Measurements from ENCODE around the gene LPAR5.

The LPAR5 gene

GRCh38 chr12:6635375-6635855, 344 bp downstream of the LPAR5 start:
- H3K27ac ChIP-seq (ENCODE audit: low read length): no peak overlapping the region

DNA sequence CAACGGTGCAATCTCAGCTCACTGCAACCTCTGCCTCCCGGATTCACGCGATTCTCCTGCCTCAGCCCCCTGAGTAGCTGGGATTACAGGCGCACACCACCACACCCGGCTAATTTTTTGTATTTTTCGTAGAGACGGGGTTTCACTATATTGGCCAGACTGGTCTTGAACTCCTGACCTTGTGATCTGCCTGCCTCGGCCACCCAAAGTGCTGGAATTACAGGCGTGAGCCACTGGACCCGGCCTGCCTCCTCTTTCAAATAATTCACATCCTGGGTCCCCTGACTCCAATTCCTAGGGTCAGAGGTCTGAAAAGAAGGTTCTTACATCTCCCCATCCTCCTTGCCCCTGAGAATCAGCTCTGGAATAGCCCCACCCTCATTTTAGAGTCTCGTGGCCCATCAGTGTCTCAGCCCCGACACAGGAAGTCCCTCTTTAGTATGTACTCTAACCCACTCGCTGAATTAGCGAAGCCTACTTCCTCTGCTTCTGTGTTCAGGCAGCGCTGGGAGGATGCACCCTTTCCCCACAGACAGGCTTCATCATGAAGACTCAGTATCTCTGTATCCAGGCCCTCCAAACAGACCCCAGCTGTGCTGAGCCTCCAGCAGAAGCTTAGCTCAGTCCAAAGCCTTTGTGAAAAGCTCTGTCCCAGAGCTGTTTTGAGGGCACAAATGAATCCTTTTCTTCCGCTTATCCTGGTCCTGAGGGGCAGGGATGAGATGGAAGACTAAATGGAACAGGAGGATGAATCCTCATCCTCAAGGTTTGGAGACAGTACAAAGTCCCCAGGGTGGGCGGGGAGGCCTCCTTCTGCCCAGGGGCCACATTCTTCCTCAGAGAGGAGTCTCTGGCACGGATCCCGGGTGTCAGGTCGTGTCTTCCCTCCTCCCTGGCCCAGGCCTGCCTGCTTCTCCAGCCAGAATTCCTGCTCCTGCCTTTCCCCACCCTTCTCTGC, 3.5 kb downstream of the LPAR5 start:
- Histone ChIP-seq H3K27me3 (ENCODE audit: insufficient read depth, low read length) (no peaks in the 10 kb centered on the region), H3K4me3 (ENCODE audit: low read length) (no peak overlapping the region), H3K4me1 (ENCODE audit: insufficient read depth, low read length) (0 out of 2 replicates have a peak, but pooled peaks cover 2% of the 10 kb centered on the region), H3K9me3 (ENCODE audit: insufficient read depth, low read depth, low read length) (no peaks in the 10 kb centered on the region), H3K9ac (ENCODE audit: low read depth, low read length) (no peak overlapping the region), H3K27ac (ENCODE audit: low read length) (no peak overlapping the region), H3K36me3 (ENCODE audit: insufficient read depth, low read depth, low read length) (no peaks in the 10 kb centered on the region)

More at GRCh38 chr12:6635375-6635855, 344 bp downstream of the LPAR5 start:
- Histone ChIP-seq H3K9me3 (ENCODE audit: insufficient read depth, low read depth, low read length) (no peaks in the 10 kb centered on the region), H3K36me3 (ENCODE audit: insufficient read depth, low read depth, low read length) (no peaks in the 10 kb centered on the region), H3K4me3 (ENCODE audit: low read length) (no peak overlapping the region), H3K27me3 (ENCODE audit: insufficient read depth, low read length) (peaks cover 2% of the 10 kb centered on the region; the same call in 1 of the 2 replicates), H3K9ac (ENCODE audit: low read depth, low read length) (no peak overlapping the region), H3K4me1 (ENCODE audit: insufficient read depth, low read length) (0 out of 2 replicates have a peak, but pooled peaks cover 2% of the 10 kb centered on the region)

DNA sequence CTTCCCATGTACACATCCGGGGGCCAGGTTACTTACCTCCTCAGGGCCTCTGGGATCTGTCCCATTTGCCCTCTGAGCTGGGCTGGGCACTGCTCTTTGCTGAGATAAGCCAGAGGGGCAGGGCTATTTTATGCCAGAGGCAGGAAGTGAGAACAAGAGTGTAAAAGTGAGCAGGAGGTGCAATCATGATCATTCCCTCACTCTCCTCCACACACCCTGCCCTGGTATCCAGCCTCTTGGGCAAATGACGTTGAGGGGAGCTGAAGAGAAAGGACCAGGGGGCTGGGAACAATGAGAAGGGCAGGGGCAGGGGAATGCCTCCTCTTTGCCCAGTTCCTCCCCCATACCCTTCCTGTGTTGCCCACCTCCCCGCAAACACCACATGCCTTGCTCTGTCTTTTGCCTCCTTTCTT, 4.2 kb downstream of the LPAR5 start:
- Histone ChIP-seq H3K4me1 (ENCODE audit: insufficient read depth, low read length) (0 out of 2 replicates have a peak, but pooled peaks cover 2% of the 10 kb centered on the region), H3K9ac (ENCODE audit: low read depth, low read length) (no peak overlapping the region), H3K4me3 (ENCODE audit: low read length) (no peak overlapping the region), H3K27ac (ENCODE audit: low read length) (no peak overlapping the region), H3K9me3 (ENCODE audit: insufficient read depth, low read depth, low read length) (no peaks in the 10 kb centered on the region), H3K27me3 (ENCODE audit: insufficient read depth, low read length) (no peaks in the 10 kb centered on the region), H3K36me3 (ENCODE audit: insufficient read depth, low read depth, low read length) (no peaks in the 10 kb centered on the region)

DNA sequence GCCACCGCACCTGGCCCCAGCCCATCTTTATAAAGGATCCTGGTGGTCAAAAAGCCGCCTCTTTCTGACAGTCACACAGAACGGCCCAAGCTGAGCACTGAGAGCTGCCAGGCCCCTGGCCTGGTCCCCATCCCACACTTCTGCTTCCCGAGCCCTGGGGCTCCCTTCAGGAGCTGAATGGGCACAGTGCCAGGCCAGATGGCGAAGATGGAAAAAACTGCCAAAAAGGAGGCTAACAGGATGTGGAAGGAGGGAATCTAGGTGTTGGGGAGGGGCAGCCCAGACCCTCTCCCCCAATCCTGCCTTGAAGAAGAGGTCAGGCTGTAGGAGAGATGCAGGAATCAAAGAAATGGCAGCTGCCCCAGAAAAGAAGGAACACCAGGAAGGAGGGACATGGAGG, 5.0 kb downstream of the LPAR5 start:
- H3K9ac ChIP-seq (ENCODE audit: low read depth, low read length): no peak overlapping the region

DNA sequence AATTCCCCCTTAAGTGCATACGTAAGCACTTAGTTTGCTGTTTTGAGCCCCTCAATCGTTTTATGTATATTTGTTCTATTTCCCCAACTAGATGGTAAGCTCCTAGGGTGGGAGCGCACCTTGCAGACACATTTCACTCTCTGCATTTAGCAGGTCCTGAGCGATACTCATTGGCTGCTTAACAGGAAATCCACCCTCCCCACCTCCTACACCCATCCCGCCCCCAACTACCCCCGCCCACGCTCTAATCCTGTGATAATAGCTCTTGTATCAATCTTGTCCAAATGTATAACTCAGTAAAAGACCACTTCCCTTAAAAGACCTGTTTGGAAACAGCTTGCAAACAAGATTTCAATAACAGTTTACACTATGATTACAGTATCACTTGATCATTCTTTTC, 8.1 kb downstream of the LPAR5 start:
- H3K4me3 ChIP-seq (ENCODE audit: low read length): no peak overlapping the region
- H3K36me3 ChIP-seq (ENCODE audit: insufficient read depth, low read depth, low read length): no peaks in the 10 kb centered on the region
- H3K9ac ChIP-seq (ENCODE audit: low read depth, low read length): no peak overlapping the region
- H3K9me3 ChIP-seq (ENCODE audit: insufficient read depth, low read depth, low read length): no peaks in the 10 kb centered on the region
- no peaks in the 10 kb centered on the region for H3K27me3 ChIP-seq (ENCODE audit: insufficient read depth, low read length)
- no peak overlapping the region for H3K27ac ChIP-seq (ENCODE audit: low read length)
- H3K4me1 ChIP-seq (ENCODE audit: insufficient read depth, low read length): no peaks in the 10 kb centered on the region

More for the DNA sequence above, 5.0 kb downstream of the LPAR5 start:
- no peaks in the 10 kb centered on the region for H3K27me3 ChIP-seq (ENCODE audit: insufficient read depth, low read length)
- H3K36me3 ChIP-seq (ENCODE audit: insufficient read depth, low read depth, low read length): no peaks in the 10 kb centered on the region
- no peak overlapping the region for H3K27ac ChIP-seq (ENCODE audit: low read length)
- H3K9me3 ChIP-seq (ENCODE audit: insufficient read depth, low read depth, low read length): no peaks in the 10 kb centered on the region
- H3K4me3 ChIP-seq (ENCODE audit: low read length): no peak overlapping the region
- 0 out of 2 replicates have a peak, but pooled peaks cover 2% of the 10 kb centered on the region for H3K4me1 ChIP-seq (ENCODE audit: insufficient read depth, low read length)

- H3K9me3 ChIP-seq (ENCODE audit: insufficient read depth, low read depth, low read length): no peaks in the 10 kb centered on the region
- no peaks in the 10 kb centered on the region for H3K4me1 ChIP-seq (ENCODE audit: insufficient read depth, low read length)
- no peak overlapping the region for H3K4me3 ChIP-seq (ENCODE audit: low read length)
- H3K9ac ChIP-seq (ENCODE audit: low read depth, low read length): no peak overlapping the region
- H3K27ac ChIP-seq (ENCODE audit: low read length): no peak overlapping the region
- H3K36me3 ChIP-seq (ENCODE audit: insufficient read depth, low read depth, low read length): no peaks in the 10 kb centered on the region
- no peaks in the 10 kb centered on the region for H3K27me3 ChIP-seq (ENCODE audit: insufficient read depth, low read length)
Measured at GRCh38 chr12:6626654-6627283, 9.0 kb downstream of the LPAR5 start.

DNA sequence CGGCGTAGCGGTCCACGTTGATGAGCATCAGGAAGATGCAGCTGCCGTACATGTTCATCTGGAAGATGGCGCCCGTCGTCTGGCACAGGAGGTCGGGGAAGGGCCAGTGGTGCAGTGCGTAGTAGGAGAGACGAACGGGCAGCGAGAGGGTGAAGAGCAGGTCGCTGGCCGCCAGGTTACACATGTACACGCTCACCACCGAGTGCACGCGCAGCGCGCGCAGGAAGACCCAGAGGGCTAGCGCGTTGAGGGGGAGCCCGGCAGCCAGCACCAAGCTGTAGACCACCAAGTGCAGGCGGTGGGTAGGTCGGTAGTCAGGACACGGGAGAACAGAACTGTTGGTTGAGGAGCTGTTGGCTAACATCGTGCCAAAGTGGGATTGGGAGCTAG, 14.9 kb downstream of the LPAR5 start:
- H3K36me3 ChIP-seq (ENCODE audit: insufficient read depth, low read depth, low read length): no peaks in the 10 kb centered on the region
- H3K27ac ChIP-seq (ENCODE audit: low read length): no peak overlapping the region
- H3K9ac ChIP-seq (ENCODE audit: low read depth, low read length): no peak overlapping the region
- H3K4me1 ChIP-seq (ENCODE audit: insufficient read depth, low read length): no peaks in the 10 kb centered on the region
- H3K9me3 ChIP-seq (ENCODE audit: insufficient read depth, low read depth, low read length): no peaks in the 10 kb centered on the region
- peaks cover 32% of the 10 kb centered on the region for H3K27me3 ChIP-seq (ENCODE audit: insufficient read depth, low read length)
- no peak overlapping the region for H3K4me3 ChIP-seq (ENCODE audit: low read length)

- Histone ChIP-seq H3K9ac (ENCODE audit: low read depth, low read length) (no peak overlapping the region; the same call in 1 of the 2 replicates), H3K9me3 (ENCODE audit: insufficient read depth, low read depth, low read length) (no peaks in the 10 kb centered on the region), H3K27ac (ENCODE audit: low read length) (no peak overlapping the region), H3K36me3 (ENCODE audit: insufficient read depth, low read depth, low read length) (no peaks in the 10 kb centered on the region), H3K4me3 (ENCODE audit: low read length) (peak overlapping the region; percentile 34; the same call in 1 of the 2 replicates), H3K4me1 (ENCODE audit: insufficient read depth, low read length) (no peaks in the 10 kb centered on the region), H3K27me3 (ENCODE audit: insufficient read depth, low read length) (peaks cover 32% of the 10 kb centered on the region)
Measured at GRCh38 chr12:6620137-6620884, 15.4 kb downstream of the LPAR5 start.

DNA sequence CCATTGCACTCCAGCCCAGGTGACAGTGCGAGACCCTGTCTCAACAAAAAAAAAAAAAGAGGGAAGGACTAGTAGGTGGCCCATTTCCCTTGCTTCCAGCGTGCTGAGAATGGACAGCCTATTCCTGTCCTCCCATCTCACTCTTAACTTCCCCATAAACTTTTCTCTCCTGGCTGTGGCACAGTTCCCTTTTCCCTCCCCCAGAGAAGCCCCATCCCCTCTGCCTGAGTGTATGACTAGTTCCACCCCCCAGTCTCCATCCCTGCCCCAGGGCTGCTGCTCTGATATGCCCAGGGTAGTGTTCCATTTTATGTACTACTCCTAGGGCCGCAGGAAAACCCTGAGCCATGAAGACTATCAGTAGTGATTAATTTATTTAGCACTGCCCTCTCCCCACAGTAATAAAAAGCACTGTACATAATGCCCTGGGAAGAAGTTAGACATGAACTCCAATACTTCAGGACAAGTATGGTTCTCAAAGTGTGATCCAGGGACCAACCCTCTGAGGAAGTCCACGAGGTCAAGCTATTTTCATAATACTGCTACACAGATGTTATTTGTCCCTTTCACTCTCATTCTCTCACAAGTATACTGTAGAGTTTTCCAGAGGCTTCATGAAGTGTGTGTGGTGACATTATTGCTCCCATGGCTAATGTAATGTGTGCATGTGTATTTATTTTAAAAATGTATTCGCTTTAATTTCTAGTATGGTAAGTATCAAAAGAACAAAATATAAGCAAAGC, 17.1 kb downstream of the LPAR5 start:
- Histone ChIP-seq H3K27me3 (ENCODE audit: insufficient read depth, low read length) (peaks cover 32% of the 10 kb centered on the region), H3K27ac (ENCODE audit: low read length) (no peak overlapping the region), H3K9me3 (ENCODE audit: insufficient read depth, low read depth, low read length) (no peaks in the 10 kb centered on the region), H3K36me3 (ENCODE audit: insufficient read depth, low read depth, low read length) (no peaks in the 10 kb centered on the region), H3K9ac (ENCODE audit: low read depth, low read length) (no peak overlapping the region), H3K4me3 (ENCODE audit: low read length) (no peak overlapping the region), H3K4me1 (ENCODE audit: insufficient read depth, low read length) (no peaks in the 10 kb centered on the region; the same call in 1 of the 2 replicates)

GRCh38 chr12:6615802-6616201, 20.0 kb downstream of the LPAR5 start:
- Histone ChIP-seq H3K4me1 (ENCODE audit: insufficient read depth, low read length) (peaks cover 16% of the 10 kb centered on the region; the same call in 1 of the 2 replicates), H3K9ac (ENCODE audit: low read depth, low read length) (no peak overlapping the region), H3K36me3 (ENCODE audit: insufficient read depth, low read depth, low read length) (no peaks in the 10 kb centered on the region), H3K9me3 (ENCODE audit: insufficient read depth, low read depth, low read length) (no peaks in the 10 kb centered on the region), H3K27ac (ENCODE audit: low read length) (no peak overlapping the region), H3K27me3 (ENCODE audit: insufficient read depth, low read length) (peaks cover 24% of the 10 kb centered on the region), H3K4me3 (ENCODE audit: low read length) (no peak overlapping the region)

All from iPS-20b (cell line).